ENCODE data around the gene KY. TPM values are rescaled to one million over a fixed set of nuclear protein-coding genes. Genes with fewer than 3 reads are reported as not detected.

Gene KY
- total RNA-seq, 4 donors from 2014 or later: 0.19 to 1.2 TPM; not detected in 2

DNA sequence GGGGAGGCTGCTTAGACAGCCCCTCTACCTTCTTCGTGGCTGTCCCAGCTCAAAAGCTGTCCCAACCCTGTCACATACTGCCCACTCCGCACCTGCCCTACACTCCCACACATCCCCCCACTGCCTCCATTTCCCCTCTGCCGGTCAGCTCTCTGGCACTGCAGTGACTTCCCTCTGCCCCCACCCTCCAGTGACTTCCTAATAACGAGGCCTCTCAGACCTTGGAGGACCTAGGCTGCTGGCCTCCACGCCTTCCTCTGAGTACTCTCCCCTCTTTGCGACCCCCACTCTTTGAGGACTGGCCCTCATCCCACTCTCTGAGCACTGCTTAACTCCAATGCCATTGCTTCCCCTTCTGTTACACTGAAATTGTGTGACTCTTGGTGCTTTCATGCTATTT, 45.3 kb downstream of the KY start:
- Histone ChIP-seq H3K27ac (no peak overlapping the region), H3K9me3 (no peaks in the 10 kb centered on the region), H3K4me1 (peaks cover under 1 to 10% (median 6%) of the 10 kb centered on the region in 3 donors), H3K27me3 (peaks cover 0 to 32% (median 0%) of the 10 kb centered on the region in 4 donors), H3K4me3 (no peak overlapping the region), H3K36me3 (no peaks in the 10 kb centered on the region)
- intact Hi-C loops (cut with DNase I): loop anchor here (10.0 kb wide), 1 partner anchor 149 kb away; no protein-coding TSS in a partner anchor
- DNase-seq: no peak
- WGBS, 2 donors: 68 to 70% methylated on average over 6 of the region's 6 CpGs
- no peak for TF ChIP-seq POLR2A (IDR thresholded peaks at IDR 0.05)
- TF ChIP-seq, protein P1, sequence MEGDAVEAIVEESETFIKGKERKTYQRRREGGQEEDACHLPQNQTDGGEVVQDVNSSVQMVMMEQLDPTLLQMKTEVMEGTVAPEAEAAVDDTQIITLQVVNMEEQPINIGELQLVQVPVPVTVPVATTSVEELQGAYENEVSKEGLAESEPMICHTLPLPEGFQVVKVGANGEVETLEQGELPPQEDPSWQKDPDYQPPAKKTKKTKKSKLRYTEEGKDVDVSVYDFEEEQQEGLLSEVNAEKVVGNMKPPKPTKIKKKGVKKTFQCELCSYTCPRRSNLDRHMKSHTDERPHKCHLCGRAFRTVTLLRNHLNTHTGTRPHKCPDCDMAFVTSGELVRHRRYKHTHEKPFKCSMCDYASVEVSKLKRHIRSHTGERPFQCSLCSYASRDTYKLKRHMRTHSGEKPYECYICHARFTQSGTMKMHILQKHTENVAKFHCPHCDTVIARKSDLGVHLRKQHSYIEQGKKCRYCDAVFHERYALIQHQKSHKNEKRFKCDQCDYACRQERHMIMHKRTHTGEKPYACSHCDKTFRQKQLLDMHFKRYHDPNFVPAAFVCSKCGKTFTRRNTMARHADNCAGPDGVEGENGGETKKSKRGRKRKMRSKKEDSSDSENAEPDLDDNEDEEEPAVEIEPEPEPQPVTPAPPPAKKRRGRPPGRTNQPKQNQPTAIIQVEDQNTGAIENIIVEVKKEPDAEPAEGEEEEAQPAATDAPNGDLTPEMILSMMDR (IDR thresholded peaks at IDR 0.05): no peak

DNA sequence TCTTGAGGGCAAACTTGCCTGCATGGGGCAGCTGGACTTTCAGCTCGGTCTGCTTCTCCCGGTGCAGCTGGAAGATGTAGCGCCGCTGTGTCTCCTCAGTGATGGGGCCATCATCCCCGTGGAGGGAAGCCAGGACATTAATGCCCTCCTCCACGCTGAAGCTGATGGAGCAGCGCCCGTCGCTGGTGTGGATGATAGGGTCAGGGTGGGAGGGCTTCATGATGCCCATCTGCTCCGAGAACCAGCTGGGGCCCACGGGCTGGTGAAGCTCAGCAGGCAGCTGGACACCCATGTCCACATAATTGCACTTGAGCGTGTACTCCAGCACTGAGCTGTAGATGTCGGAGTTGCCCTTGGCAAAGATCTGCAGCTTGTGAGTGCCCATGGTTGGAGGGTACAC, 46.9 kb downstream of the KY start:
- intact Hi-C loops (cut with DNase I): loop anchor here (10.0 kb wide), 1 partner anchor 151 kb away; no protein-coding TSS in a partner anchor
- DNase-seq: no peak
- no peak overlapping the region for H3K4me3 ChIP-seq
- H3K27ac ChIP-seq: no peak overlapping the region
- no peaks in the 10 kb centered on the region for H3K9me3 ChIP-seq
- no peak for TF ChIP-seq POLR2A (IDR thresholded peaks at IDR 0.05)
- TF ChIP-seq, protein P1 (IDR thresholded peaks at IDR 0.05): no peak
- H3K36me3 ChIP-seq: no peaks in the 10 kb centered on the region
- peaks cover 3 to 18% (median 9%) of the 10 kb centered on the region in 3 donors for H3K4me1 ChIP-seq
- WGBS, 2 donors: 100% methylated on average over 2 of the region's 13 CpGs
- H3K27me3 ChIP-seq: peaks cover 0 to 32% (median 0%) of the 10 kb centered on the region in 4 donors

DNA sequence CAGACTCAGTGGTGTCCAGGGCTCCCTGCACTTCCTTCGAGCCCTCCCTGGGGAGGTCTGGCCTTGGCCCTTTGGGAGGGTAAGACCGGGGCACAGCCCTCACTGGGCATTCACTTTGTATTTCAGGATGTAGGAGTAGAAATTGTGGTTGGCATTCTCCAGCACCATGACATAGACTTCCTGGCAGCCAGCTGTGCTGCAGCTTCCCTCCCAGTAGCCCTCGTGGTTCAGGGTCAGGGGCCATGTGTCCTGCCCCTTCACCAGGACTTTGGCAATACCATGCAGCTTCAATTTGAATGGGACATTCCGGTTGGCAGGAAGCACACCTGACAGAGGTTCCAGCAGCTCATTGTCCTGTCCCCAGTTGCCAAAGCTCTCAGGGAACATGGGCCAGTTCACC, 47.3 kb downstream of the KY start:
- no peak for TF ChIP-seq POLR2A (IDR thresholded peaks at IDR 0.05)
- TF ChIP-seq, protein P1 (IDR thresholded peaks at IDR 0.05): no peak

DNA sequence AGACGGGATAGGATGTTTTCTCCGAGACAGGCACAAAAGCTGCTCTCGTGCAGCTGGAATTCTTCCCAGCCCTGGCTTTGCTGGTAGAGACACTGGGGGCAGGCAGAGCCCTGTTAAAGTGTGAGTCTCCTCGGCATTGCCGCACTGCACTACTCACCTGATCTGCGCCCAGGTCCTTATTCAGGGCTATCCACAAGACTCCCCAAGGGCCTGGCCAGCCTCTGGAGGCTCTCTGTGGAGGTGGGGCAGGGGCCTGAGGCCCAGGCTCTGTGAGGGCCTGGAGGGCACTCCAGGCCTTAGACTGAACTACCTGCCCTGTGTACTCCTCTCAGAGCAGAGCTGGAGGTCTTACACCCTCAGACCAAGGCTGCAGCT, 48.4 kb downstream of the KY start:
- Histone ChIP-seq H3K27ac (no peak overlapping the region), H3K4me3 (no peak overlapping the region), H3K4me1 (peaks cover 3 to 27% (median 9%) of the 10 kb centered on the region in 3 donors), H3K27me3 (peaks cover 0 to 32% (median 0%) of the 10 kb centered on the region in 4 donors), H3K9me3 (no peaks in the 10 kb centered on the region), H3K36me3 (no peaks in the 10 kb centered on the region)
- intact Hi-C loops (cut with DNase I): loop anchor here (10.0 kb wide), 1 partner anchor 152 kb away; no protein-coding TSS in a partner anchor
- WGBS, 2 donors: 65 to 76% methylated on average over 2 to 6 of the region's 6 CpGs
- TF ChIP-seq POLR2A (IDR thresholded peaks at IDR 0.05): no peak
- TF ChIP-seq, protein P1 (IDR thresholded peaks at IDR 0.05): no peak
- no peak for DNase-seq

More for the DNA sequence above, 47.3 kb downstream of the KY start:
- no peak for DNase-seq
- intact Hi-C loops (cut with DNase I): loop anchor here (10.0 kb wide), 1 partner anchor 151 kb away; no protein-coding TSS in a partner anchor
- WGBS, 2 donors: 49 to 80% methylated on average over 1 to 2 of the region's 4 CpGs
- no peaks in the 10 kb centered on the region for H3K9me3 ChIP-seq
- no peaks in the 10 kb centered on the region for H3K36me3 ChIP-seq
- no peak overlapping the region for H3K27ac ChIP-seq
- H3K4me1 ChIP-seq: peaks cover 3 to 18% (median 9%) of the 10 kb centered on the region in 3 donors
- H3K4me3 ChIP-seq: no peak overlapping the region
- H3K27me3 ChIP-seq: peaks cover 0 to 32% (median 0%) of the 10 kb centered on the region in 4 donors

DNA sequence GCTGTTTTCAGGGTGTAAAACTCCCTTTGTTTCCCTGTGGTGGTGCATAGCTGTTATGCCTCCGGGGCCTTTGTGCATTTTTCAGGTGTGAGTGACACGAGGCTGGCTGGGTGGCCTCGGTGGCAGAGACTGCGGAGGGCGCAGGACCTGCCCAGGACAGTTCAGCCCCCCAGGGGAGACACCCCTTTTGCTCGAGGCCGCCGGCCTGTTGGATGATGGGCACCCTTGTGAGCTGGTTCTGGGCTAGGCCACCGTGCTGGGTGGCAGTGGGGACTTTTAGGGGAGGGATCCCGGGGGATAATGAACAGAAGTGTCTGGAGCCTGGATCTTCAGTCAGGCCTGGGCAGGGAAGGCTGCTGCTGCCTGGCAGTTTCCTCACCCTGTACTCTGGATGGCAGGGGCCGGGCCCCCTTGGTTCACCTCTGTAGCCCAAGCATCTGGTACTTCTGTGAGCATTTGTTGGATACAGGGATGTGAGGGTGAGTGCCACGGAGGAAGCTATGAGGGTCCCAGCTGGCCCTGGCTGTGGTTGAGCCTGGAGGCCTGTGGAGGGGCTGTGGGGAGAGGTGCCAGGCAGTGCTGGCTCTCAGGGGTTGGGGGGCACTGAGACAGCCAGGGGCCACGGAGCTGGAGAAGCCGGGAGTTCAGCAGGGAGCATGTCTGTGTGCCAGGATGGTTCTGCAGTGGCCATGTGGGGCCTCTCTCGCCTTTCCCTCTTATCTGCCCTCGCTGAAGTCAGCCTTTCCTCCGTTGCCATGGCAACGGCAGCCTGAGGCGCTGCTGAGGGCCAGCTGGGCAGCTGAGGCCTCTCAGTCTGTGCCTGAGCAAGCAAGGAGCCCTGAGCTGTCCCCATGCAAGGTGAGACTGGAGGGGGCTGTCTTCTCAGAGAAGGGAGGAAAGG, 49.0 kb downstream of the KY start:
- Histone ChIP-seq H3K4me3 (no peak overlapping the region), H3K9me3 (no peaks in the 10 kb centered on the region), H3K4me1 (peaks cover 3 to 34% (median 9%) of the 10 kb centered on the region in 3 donors), H3K36me3 (no peaks in the 10 kb centered on the region), H3K27me3 (peaks cover 0 to 32% (median 0%) of the 10 kb centered on the region in 4 donors), H3K27ac (no peak overlapping the region)
- TF ChIP-seq, protein P1 (IDR thresholded peaks at IDR 0.05): no peak
- no peak for TF ChIP-seq POLR2A (IDR thresholded peaks at IDR 0.05)
- WGBS, 2 donors: 39 to 65% methylated on average over 6 to 7 of the region's 19 CpGs
- no peak for DNase-seq
- intact Hi-C loops (cut with DNase I): loop anchor here (10.0 kb wide), 1 partner anchor 153 kb away; no protein-coding TSS in a partner anchor
